Neural progenitor cell (in vitro differentiated cells): ENCODE measurements around the gene KLK2. TPM values are rescaled to one million over a fixed set of nuclear protein-coding genes. Genes with fewer than 3 reads are reported as not detected.

Source experiments
- DNase-seq: peaks from one replicate; pipeline ENCODE4 v3.0.0-alpha.2; 2016; ENCODE audit warnings: low spot score
- H2AFZ ChIP-seq: fragments of 200-600 bp; sonication (generic); replicated peaks from 2 replicates; pipeline ENCODE4 v1.6.1; 2016; ENCODE audit warnings: antibody characterized with exemption
- H3F3A ChIP-seq: fragments of 200-600 bp; sonication (generic); 2 replicates; pipeline ENCODE4 v1.6.1; 2016; ENCODE audit warnings: antibody characterized with exemption, low read depth
- H3K27ac ChIP-seq: fragments of 200-600 bp; sonication (generic); 2 replicates; pipeline ENCODE4 v1.5.1; 2016; ENCODE audit warnings: mild to moderate bottlenecking
- H3K27me3 ChIP-seq: fragments of 200-600 bp; sonication (generic); 2 replicates; pipeline ENCODE4 v1.6.1; 2016; ENCODE audit warnings: mild to moderate bottlenecking, moderate library complexity
- H3K36me3 ChIP-seq: fragments of 200-600 bp; sonication (generic); 2 replicates; pipeline ENCODE4 v1.5.1; 2016
- H3K4me1 ChIP-seq: fragments of 200-600 bp; sonication (generic); 2 replicates; pipeline ENCODE4 v1.6.1; 2016; ENCODE audit warnings: mixed run types
- H3K4me2 ChIP-seq: fragments of 200-600 bp; sonication (generic); 2 replicates; pipeline ENCODE4 v1.6.1; 2016
- H3K4me3 ChIP-seq: fragments of 200-600 bp; sonication (generic); 2 replicates; pipeline ENCODE4 v1.5.1; 2016
- H3K79me2 ChIP-seq: fragments of 200-600 bp; sonication (generic); 2 replicates; pipeline ENCODE4 v1.6.1; 2016; ENCODE audit warnings: low read depth
- H3K9ac ChIP-seq: fragments of 200-600 bp; sonication (generic); 2 replicates; pipeline ENCODE4 v1.6.1; 2016
- H3K9me3 ChIP-seq: fragments of 200-600 bp; sonication (generic); 2 replicates; pipeline ENCODE4 v1.5.1; 2016; ENCODE audit warnings: low read depth
- H4K20me1 ChIP-seq: fragments of 200-600 bp; sonication (generic); 2 replicates; pipeline ENCODE4 v1.6.1; 2016; ENCODE audit warnings: low read depth
- H3K27ac Mint-ChIP-seq: 3 replicates; pipeline ENCODE4 v1.8.0; 2021; ENCODE audit warnings: mixed read lengths
- H3K27me3 Mint-ChIP-seq: 2 replicates; pipeline ENCODE4 v1.8.0; 2022; ENCODE audit warnings: low read depth, mild to moderate bottlenecking, inconsistent platforms, moderate library complexity, mixed read lengths; ENCODE audit not compliant: insufficient read depth
- H3K36me3 Mint-ChIP-seq: 3 replicates; pipeline ENCODE4 v1.8.0; 2021; ENCODE audit warnings: mixed read lengths
- H3K4me1 Mint-ChIP-seq: 3 replicates; pipeline ENCODE4 v1.8.0; 2021; ENCODE audit warnings: mixed read lengths
- H3K4me3 Mint-ChIP-seq: 3 replicates; pipeline ENCODE4 v1.8.0; 2021; ENCODE audit warnings: mild to moderate bottlenecking, moderate library complexity, mixed read lengths
- H3K9me3 Mint-ChIP-seq: 3 replicates; pipeline ENCODE4 v1.8.0; 2020; ENCODE audit warnings: mixed read lengths
- EZH2 ChIP-seq: fragments of 200-600 bp; sonication (generic); IDR thresholded peaks from 2 replicates; pipeline ENCODE4 v1.6.1; 2017; ENCODE audit warnings: antibody characterized with exemption, mild to moderate bottlenecking, moderate library complexity
- EZH2phosphoT487 ChIP-seq: fragments of 200-600 bp; sonication (generic); IDR thresholded peaks from 2 replicates; pipeline ENCODE4 v1.6.1; 2017; ENCODE audit warnings: antibody characterized with exemption
- total RNA-seq: library from RNA; depleted of rRNA; stranded (reverse); fragments of >200 nt; gene quantifications from 2 replicates; pipeline ENCODE4 v1.2.3, GENCODE V29; 2015; ENCODE audit warnings: low replicate concordance
- TF ChIP-seq, protein P1 (sequence below): fragments of 200-600 bp; sonication (generic); IDR thresholded peaks from 2 replicates; pipeline ENCODE4 v1.5.1; 2017; ENCODE audit warnings: antibody characterized with exemption, mild to moderate bottlenecking

Gene KLK2
- total RNA-seq, 1 donor from 2014 or later = not detected

DNA sequence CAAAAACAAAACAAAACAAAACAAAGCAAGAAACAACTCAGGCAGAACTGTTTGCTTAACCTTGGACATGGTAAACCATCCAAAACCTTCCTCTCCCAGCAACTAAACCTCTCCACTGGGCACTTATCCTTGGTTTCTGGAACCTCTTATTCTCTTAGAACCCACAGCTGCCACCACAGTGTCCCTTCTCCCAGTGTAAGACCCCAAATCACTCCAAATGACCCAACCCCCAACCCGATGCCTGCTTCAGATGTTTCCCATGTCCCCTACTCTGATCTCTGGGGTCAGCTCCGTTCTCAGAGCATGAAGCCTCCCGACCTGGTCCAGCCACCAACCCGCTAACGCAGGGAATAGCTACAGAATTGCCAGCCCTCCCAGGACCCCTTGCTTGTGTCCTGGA is 972 bp downstream of the KLK2 start:
- Mint-ChIP-seq H3K36me3 (no peaks in the 10 kb centered on the region), H3K4me3 (no peak overlapping the region), H3K27ac (no peak overlapping the region), H3K9me3 (no peaks in the 10 kb centered on the region), H3K4me1 (no peaks in the 10 kb centered on the region), H3K27me3 (peaks cover 11% of the 10 kb centered on the region)
- Histone ChIP-seq H3F3A (no peaks in the 10 kb centered on the region), H3K9me3 (no peaks in the 10 kb centered on the region), H2AFZ (no peak overlapping the region), H3K27me3 (peaks cover 69% of the 10 kb centered on the region), H4K20me1 (no peaks in the 10 kb centered on the region), H3K36me3 (no peaks in the 10 kb centered on the region), H3K79me2 (no peaks in the 10 kb centered on the region), H3K4me2 (no peak overlapping the region), H3K9ac (no peak overlapping the region), H3K4me1 (no peaks in the 10 kb centered on the region), H3K4me3 (no peak overlapping the region), H3K27ac (no peak overlapping the region)
- no peak for DNase-seq
- TF ChIP-seq, protein P1, sequence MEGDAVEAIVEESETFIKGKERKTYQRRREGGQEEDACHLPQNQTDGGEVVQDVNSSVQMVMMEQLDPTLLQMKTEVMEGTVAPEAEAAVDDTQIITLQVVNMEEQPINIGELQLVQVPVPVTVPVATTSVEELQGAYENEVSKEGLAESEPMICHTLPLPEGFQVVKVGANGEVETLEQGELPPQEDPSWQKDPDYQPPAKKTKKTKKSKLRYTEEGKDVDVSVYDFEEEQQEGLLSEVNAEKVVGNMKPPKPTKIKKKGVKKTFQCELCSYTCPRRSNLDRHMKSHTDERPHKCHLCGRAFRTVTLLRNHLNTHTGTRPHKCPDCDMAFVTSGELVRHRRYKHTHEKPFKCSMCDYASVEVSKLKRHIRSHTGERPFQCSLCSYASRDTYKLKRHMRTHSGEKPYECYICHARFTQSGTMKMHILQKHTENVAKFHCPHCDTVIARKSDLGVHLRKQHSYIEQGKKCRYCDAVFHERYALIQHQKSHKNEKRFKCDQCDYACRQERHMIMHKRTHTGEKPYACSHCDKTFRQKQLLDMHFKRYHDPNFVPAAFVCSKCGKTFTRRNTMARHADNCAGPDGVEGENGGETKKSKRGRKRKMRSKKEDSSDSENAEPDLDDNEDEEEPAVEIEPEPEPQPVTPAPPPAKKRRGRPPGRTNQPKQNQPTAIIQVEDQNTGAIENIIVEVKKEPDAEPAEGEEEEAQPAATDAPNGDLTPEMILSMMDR = no peak
- no peak for TF ChIP-seq EZH2
- no peak for TF ChIP-seq EZH2phosphoT487

DNA sequence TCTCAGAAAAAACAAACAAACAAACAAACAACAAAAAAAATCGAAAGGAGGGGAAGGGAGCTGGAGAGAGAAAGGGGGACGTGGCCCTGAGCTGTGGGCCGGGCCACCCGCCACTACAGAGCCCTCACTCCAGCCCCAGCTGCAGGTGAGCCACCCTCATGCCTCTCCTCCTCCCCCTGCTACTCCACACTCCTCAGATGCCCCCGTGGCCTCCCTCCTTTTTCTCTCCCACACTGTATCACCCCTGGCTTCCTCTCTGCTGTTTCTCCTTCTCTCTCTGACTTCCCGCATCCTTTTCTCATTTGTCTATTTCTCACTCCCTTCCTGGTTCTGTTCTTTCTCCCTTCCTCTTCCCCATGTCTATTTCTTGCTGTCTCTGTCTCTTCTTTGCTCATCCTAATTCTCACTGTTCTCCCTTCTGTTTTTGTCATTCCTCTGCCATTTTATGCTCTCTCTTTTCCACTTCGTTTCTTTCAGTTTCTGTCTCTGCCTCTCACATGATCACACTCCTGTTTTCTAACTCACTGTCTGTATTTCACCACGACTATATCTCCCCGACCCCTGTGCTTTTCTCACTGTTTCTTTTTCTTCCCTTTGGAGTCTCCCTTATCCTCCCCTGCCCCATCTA is 2.7 kb downstream of the KLK2 start:
- Histone ChIP-seq H3K9me3 (no peaks in the 10 kb centered on the region), H3K27me3 (peaks cover 67% of the 10 kb centered on the region), H3K4me3 (no peak overlapping the region), H4K20me1 (no peaks in the 10 kb centered on the region), H3K27ac (no peak overlapping the region), H3K4me1 (no peaks in the 10 kb centered on the region), H3K36me3 (no peaks in the 10 kb centered on the region), H3K79me2 (no peaks in the 10 kb centered on the region), H2AFZ (no peak overlapping the region), H3F3A (no peaks in the 10 kb centered on the region), H3K4me2 (no peak overlapping the region), H3K9ac (no peak overlapping the region)
- Mint-ChIP-seq H3K27me3 (peaks cover 10% of the 10 kb centered on the region), H3K4me1 (no peaks in the 10 kb centered on the region), H3K36me3 (no peaks in the 10 kb centered on the region), H3K27ac (no peak overlapping the region), H3K4me3 (no peak overlapping the region), H3K9me3 (no peaks in the 10 kb centered on the region)
- no peak for DNase-seq
- no peak for TF ChIP-seq EZH2
- TF ChIP-seq, protein P1 = no peak
- no peak for TF ChIP-seq EZH2phosphoT487

DNA sequence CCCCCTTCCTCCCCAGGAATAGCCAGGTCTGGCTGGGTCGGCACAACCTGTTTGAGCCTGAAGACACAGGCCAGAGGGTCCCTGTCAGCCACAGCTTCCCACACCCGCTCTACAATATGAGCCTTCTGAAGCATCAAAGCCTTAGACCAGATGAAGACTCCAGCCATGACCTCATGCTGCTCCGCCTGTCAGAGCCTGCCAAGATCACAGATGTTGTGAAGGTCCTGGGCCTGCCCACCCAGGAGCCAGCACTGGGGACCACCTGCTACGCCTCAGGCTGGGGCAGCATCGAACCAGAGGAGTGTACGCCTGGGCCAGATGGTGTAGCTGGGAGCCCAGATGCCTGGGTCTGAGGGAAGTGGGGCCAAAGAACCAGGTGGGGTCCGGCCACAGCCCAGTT is 3.2 kb downstream of the KLK2 start:
- Histone ChIP-seq H3K4me2 (no peak overlapping the region), H3K27ac (no peak overlapping the region), H3K79me2 (no peaks in the 10 kb centered on the region), H3K36me3 (no peaks in the 10 kb centered on the region), H2AFZ (no peak overlapping the region), H3K4me1 (no peaks in the 10 kb centered on the region), H3K9ac (no peak overlapping the region), H3F3A (no peaks in the 10 kb centered on the region), H4K20me1 (no peaks in the 10 kb centered on the region), H3K27me3 (peaks cover 66% of the 10 kb centered on the region), H3K9me3 (no peaks in the 10 kb centered on the region), H3K4me3 (no peak overlapping the region)
- peaks cover 10% of the 10 kb centered on the region for H3K27me3 Mint-ChIP-seq
- H3K27ac Mint-ChIP-seq = no peak overlapping the region
- no peak overlapping the region for H3K4me3 Mint-ChIP-seq
- no peak for DNase-seq
- H3K4me1 Mint-ChIP-seq = no peaks in the 10 kb centered on the region
- H3K9me3 Mint-ChIP-seq = no peaks in the 10 kb centered on the region
- no peaks in the 10 kb centered on the region for H3K36me3 Mint-ChIP-seq
- TF ChIP-seq EZH2phosphoT487 (no peak), EZH2 (no peak)
- TF ChIP-seq, protein P1 = no peak
